HG03575 (cell line): Measurements from ENCODE around the gene ZBTB14.

ENCODE experiments used
- ATAC-seq: cut with Tn5 transposase; IDR thresholded peaks from one replicate; pipeline ENCODE4 v1.9.1; 2021; ENCODE audit not compliant: unreplicated experiment, insufficient number of reproducible peaks, low FRiP score; ENCODE audit errors: extremely low read depth

ZBTB14 gene

GRCh38 chr18:5294457-5295230, 882 bp downstream of the ZBTB14 start:
- ATAC-seq: no peak

GRCh38 chr18:5294113-5294456, 1.4 kb downstream of the ZBTB14 start:
- ATAC-seq: no peak

GRCh38 chr18:5288517-5288935, 7.0 kb downstream of the ZBTB14 start:
- ATAC-seq: no peak

GRCh38 chr18:5287854-5288253, 7.7 kb downstream of the ZBTB14 start:
- no peak for ATAC-seq

GRCh38 chr18:5286525-5286924, 9.0 kb downstream of the ZBTB14 start:
- ATAC-seq: no peak

- ATAC-seq: no peak
Measured at GRCh38 chr18:5285326-5285725, 10.2 kb downstream of the ZBTB14 start.

- no peak for ATAC-seq
Measured at GRCh38 chr18:5284808-5285207, 10.7 kb downstream of the ZBTB14 start.

GRCh38 chr18:5282770-5283169, 12.8 kb downstream of the ZBTB14 start:
- no peak for ATAC-seq

GRCh38 chr18:5276947-5277346, 18.6 kb downstream of the ZBTB14 start:
- ATAC-seq: no peak

- ATAC-seq: no peak
Measured at GRCh38 chr18:5275872-5276271, 19.7 kb downstream of the ZBTB14 start.

- ATAC-seq: no peak
Measured at GRCh38 chr18:5268874-5269273, 26.7 kb downstream of the ZBTB14 start.

- ATAC-seq: no peak
Measured at GRCh38 chr18:5266721-5267120, 28.8 kb downstream of the ZBTB14 start.

- ATAC-seq: no peak
Measured at GRCh38 chr18:5253910-5254309, 41.6 kb downstream of the ZBTB14 start.

GRCh38 chr18:5251117-5251516, 44.4 kb downstream of the ZBTB14 start:
- no peak for ATAC-seq

GRCh38 chr18:5250603-5251002, 44.9 kb downstream of the ZBTB14 start:
- no peak for ATAC-seq

GRCh38 chr18:5244941-5245340, 50.6 kb downstream of the ZBTB14 start:
- ATAC-seq: no peak

GRCh38 chr18:5239447-5239846, 56.1 kb downstream of the ZBTB14 start:
- ATAC-seq: no peak
